Renal pelvis (tissue), 4 donors: ENCODE measurements around the gene UAP1L1. TPM values are rescaled to one million over a fixed set of nuclear protein-coding genes. Genes with fewer than 3 reads are reported as not detected.
"Not testable (repeated sequence)": the region's sequence is repeated elsewhere in the genome, so short reads cannot be mapped to it uniquely, and the experiment has no call there.

Experiments
- DNase-seq: peaks from one replicate; pipeline ENCODE4 v3.0.0-alpha.2; 2013
- polyA plus RNA-seq, 3 donors: library from polyadenylated mRNA; unstranded; fragments of 120-200 nt; gene quantifications; one replicate each; pipeline ENCODE4 v1.2.1, GENCODE V29; 2013; ENCODE audit not compliant: insufficient read length in 3 of 3

UAP1L1 gene
- polyA plus RNA-seq, 3 donors, result 5.4 to 8.6 (median 6.3) TPM

GRCh38 chr9:137056739-137057415, 20.4 kb upstream of the UAP1L1 start:
- no peak for DNase-seq

- no peak for DNase-seq
Measured at GRCh38 chr9:137057545-137057944, 19.8 kb upstream of the UAP1L1 start.

GRCh38 chr9:137058521-137059234, 18.6 kb upstream of the UAP1L1 start:
- no peak for DNase-seq

GRCh38 chr9:137062384-137062783, 14.9 kb upstream of the UAP1L1 start:
- no peak for DNase-seq

GRCh38 chr9:137062798-137063197, 14.5 kb upstream of the UAP1L1 start:
- not testable (repeated sequence) for DNase-seq

- no peak for DNase-seq
Measured at GRCh38 chr9:137063311-137064026, 13.8 kb upstream of the UAP1L1 start.

- no peak for DNase-seq
Measured at GRCh38 chr9:137064027-137064879, 13.1 kb upstream of the UAP1L1 start.

GRCh38 chr9:137064880-137065164, 12.5 kb upstream of the UAP1L1 start:
- no peak for DNase-seq

GRCh38 chr9:137065336-137065967, 11.9 kb upstream of the UAP1L1 start:
- no peak for DNase-seq

- DNase-seq, result no peak
Measured at GRCh38 chr9:137066096-137066861, 11.0 kb upstream of the UAP1L1 start.

GRCh38 chr9:137067860-137068538, 9.3 kb upstream of the UAP1L1 start:
- no peak for DNase-seq

GRCh38 chr9:137068539-137069507, 8.5 kb upstream of the UAP1L1 start:
- DNase-seq, result no peak

- no peak for DNase-seq
Measured at GRCh38 chr9:137069508-137070091, 7.7 kb upstream of the UAP1L1 start.

GRCh38 chr9:137070201-137070905, 7.0 kb upstream of the UAP1L1 start, which contains the start of gene SAPCD2:
Gene SAPCD2, minus strand, starts transcription at chr9:137070557. Its CDS starts 97 bp downstream, at chr9:137070460.
- peak; percentile 87 for DNase-seq

- DNase-seq, result no peak
Measured at GRCh38 chr9:137070906-137071275, 6.4 kb upstream of the UAP1L1 start.

GRCh38 chr9:137071282-137071681, 6.0 kb upstream of the UAP1L1 start:
- no peak for DNase-seq

- no peak for DNase-seq
Measured at GRCh38 chr9:137073992-137074399, 3.3 kb upstream of the UAP1L1 start.
